Measurements from ENCODE around the gene SHISA6. TPM values are rescaled to one million over a fixed set of nuclear protein-coding genes. Genes with fewer than 3 reads are reported as not detected.

Gene SHISA6
- total RNA-seq, 1 experiment from 2014 or later, result not detected

GRCh38 chr17:11356371-11356770 is 115.4 kb downstream of the SHISA6 start:
- H3K27me3 ChIP-seq, result no peaks in the 10 kb centered on the region

DNA sequence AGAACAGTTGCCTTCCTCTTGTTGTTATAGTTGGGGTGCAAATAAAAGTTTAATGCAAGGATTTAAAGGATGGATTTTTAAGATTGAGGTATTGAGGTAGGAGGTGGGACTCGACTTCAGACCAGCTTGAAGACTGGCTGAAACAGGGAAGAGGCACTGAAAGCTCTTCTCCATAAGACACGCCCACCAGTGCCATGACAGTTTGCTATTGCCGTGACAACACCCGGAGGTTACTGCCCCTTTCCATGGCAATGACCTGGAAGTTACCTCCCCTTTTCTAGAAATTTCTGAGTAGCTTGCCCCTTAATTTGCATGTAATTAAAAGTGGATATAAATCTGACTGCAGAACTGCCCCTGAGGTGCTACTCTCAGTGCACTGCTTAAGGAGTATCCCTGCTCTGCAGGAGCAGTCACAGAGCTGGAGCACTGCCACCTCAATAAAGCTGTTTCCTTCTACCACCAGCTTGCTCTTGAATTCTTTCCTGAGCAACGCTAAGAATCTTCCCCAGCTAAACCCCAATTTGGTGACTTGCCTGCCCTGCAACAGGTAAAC is 122.6 kb downstream of the SHISA6 start:
- H3K4me3 ChIP-seq, result no peak overlapping the region
- 0 out of 2 replicates have a peak, but pooled peaks cover 2% of the 10 kb centered on the region for H3K27me3 ChIP-seq
- DNase-seq, result no peak
- H3K9me3 ChIP-seq, result no peaks in the 10 kb centered on the region
- no peaks in the 10 kb centered on the region for H3K36me3 ChIP-seq

More at GRCh38 chr17:11356371-11356770, 115.4 kb downstream of the SHISA6 start:
- H3K9me3 ChIP-seq, result no peaks in the 10 kb centered on the region
- H3K4me3 ChIP-seq, result no peak overlapping the region
- no peak for DNase-seq
- no peaks in the 10 kb centered on the region for H3K36me3 ChIP-seq

GRCh38 chr17:11366272-11366850 is 125.3 kb downstream of the SHISA6 start:
- Histone ChIP-seq H3K36me3 (no peaks in the 10 kb centered on the region), H3K4me3 (no peak overlapping the region), H3K27me3 (0 out of 2 replicates have a peak, but pooled peaks cover 2% of the 10 kb centered on the region), H3K9me3 (no peaks in the 10 kb centered on the region)
- no peak for DNase-seq

- Histone ChIP-seq H3K36me3 (no peaks in the 10 kb centered on the region), H3K9me3 (no peaks in the 10 kb centered on the region), H3K27me3 (peaks cover 2% of the 10 kb centered on the region; the same call in 1 of the 2 replicates), H3K4me3 (no peak overlapping the region)
- DNase-seq, result peak; percentile 31
Measured at GRCh38 chr17:11369575-11369974, 128.6 kb downstream of the SHISA6 start.

GRCh38 chr17:11372692-11373091 is 131.7 kb downstream of the SHISA6 start:
- Histone ChIP-seq H3K27me3 (peaks cover 2% of the 10 kb centered on the region; the same call in 1 of the 2 replicates), H3K36me3 (no peaks in the 10 kb centered on the region), H3K9me3 (no peaks in the 10 kb centered on the region), H3K4me3 (no peak overlapping the region)
- DNase-seq, result no peak

DNA sequence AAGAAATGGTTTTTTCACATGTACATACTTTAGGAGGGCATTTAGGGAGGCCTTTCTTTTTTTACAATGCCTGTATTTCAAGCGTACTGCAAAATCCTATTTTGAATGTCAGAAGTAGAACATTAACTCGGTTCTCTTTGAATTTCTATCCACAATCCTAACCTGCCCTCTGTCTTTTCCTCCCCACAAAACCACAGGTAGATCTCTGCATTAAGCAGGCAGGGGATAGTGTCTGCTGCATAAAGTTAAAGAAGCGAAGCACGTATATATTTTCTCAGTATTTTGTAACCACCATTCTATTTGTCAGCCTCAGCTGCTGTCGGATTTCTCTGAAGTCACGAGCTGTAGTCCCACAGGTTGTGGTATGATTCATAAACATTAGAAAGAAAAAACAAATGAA is 137.5 kb downstream of the SHISA6 start:
- Histone ChIP-seq H3K9me3 (no peaks in the 10 kb centered on the region), H3K4me3 (no peak overlapping the region), H3K36me3 (no peaks in the 10 kb centered on the region), H3K27me3 (peaks cover 2% of the 10 kb centered on the region; the same call in 1 of the 2 replicates)
- DNase-seq, result no peak

- DNase-seq, result no peak
- Histone ChIP-seq H3K36me3 (no peaks in the 10 kb centered on the region), H3K9me3 (no peaks in the 10 kb centered on the region), H3K27me3 (0 out of 2 replicates have a peak, but pooled peaks cover under 1% of the 10 kb centered on the region), H3K4me3 (no peak overlapping the region)
Measured at GRCh38 chr17:11380761-11381160, 139.7 kb downstream of the SHISA6 start.

GRCh38 chr17:11383157-11383556 is 142.1 kb downstream of the SHISA6 start:
- no peaks in the 10 kb centered on the region for H3K27me3 ChIP-seq
- no peaks in the 10 kb centered on the region for H3K9me3 ChIP-seq
- H3K4me3 ChIP-seq, result no peak overlapping the region
- DNase-seq, result no peak
- no peaks in the 10 kb centered on the region for H3K36me3 ChIP-seq

GRCh38 chr17:11384131-11384530 is 143.1 kb downstream of the SHISA6 start:
- no peak for DNase-seq
- no peaks in the 10 kb centered on the region for H3K36me3 ChIP-seq
- no peak overlapping the region for H3K4me3 ChIP-seq
- H3K27me3 ChIP-seq, result no peaks in the 10 kb centered on the region
- no peaks in the 10 kb centered on the region for H3K9me3 ChIP-seq

GRCh38 chr17:11387610-11388009 is 146.6 kb downstream of the SHISA6 start:
- Histone ChIP-seq H3K36me3 (no peaks in the 10 kb centered on the region), H3K27me3 (no peaks in the 10 kb centered on the region), H3K9me3 (no peaks in the 10 kb centered on the region), H3K4me3 (no peak overlapping the region)
- DNase-seq, result no peak

DNA sequence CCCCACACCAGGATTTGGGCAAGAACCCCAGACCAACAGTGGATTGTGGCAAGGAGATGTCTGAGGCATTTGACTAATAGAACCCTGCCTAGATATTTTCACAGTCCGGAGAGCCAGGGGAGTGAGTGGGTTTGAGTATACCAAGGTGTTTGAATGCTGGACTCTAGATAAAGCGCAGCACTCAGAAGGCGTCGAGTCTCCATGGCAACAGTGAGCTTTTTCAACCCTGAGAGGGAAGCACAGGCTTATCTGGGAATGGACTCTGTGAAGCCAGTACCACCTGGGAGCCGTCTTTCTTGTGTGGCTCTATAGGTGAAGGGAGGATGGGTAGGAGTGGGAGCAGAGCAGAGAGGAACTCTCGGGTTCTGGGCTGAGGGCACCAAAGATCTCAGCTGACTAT is 147.0 kb downstream of the SHISA6 start:
- H3K4me3 ChIP-seq, result no peak overlapping the region
- no peaks in the 10 kb centered on the region for H3K27me3 ChIP-seq
- no peak for DNase-seq
- H3K36me3 ChIP-seq, result no peaks in the 10 kb centered on the region
- H3K9me3 ChIP-seq, result 0 out of 2 replicates have a peak, but pooled peaks cover 2% of the 10 kb centered on the region

- Histone ChIP-seq H3K9me3 (0 out of 2 replicates have a peak, but pooled peaks cover 2% of the 10 kb centered on the region), H3K4me3 (no peak overlapping the region), H3K36me3 (no peaks in the 10 kb centered on the region), H3K27me3 (no peaks in the 10 kb centered on the region)
- DNase-seq, result peak; percentile 24
Measured at GRCh38 chr17:11389583-11389982, 148.6 kb downstream of the SHISA6 start.

GRCh38 chr17:11391134-11391533 is 150.1 kb downstream of the SHISA6 start:
- no peak for DNase-seq
- Histone ChIP-seq H3K9me3 (0 out of 2 replicates have a peak, but pooled peaks cover 2% of the 10 kb centered on the region), H3K27me3 (no peaks in the 10 kb centered on the region), H3K36me3 (no peaks in the 10 kb centered on the region), H3K4me3 (no peak overlapping the region)

- no peaks in the 10 kb centered on the region for H3K36me3 ChIP-seq
- peak; percentile 50 for DNase-seq
Measured at GRCh38 chr17:11404431-11405276, 163.6 kb downstream of the SHISA6 start.

GRCh38 chr17:11406716-11407115 is 165.7 kb downstream of the SHISA6 start:
- H3K9me3 ChIP-seq, result peaks cover 11% of the 10 kb centered on the region
- H3K4me3 ChIP-seq, result no peak overlapping the region
- DNase-seq, result no peak
- H3K36me3 ChIP-seq, result no peaks in the 10 kb centered on the region
- H3K27me3 ChIP-seq, result no peaks in the 10 kb centered on the region

More at GRCh38 chr17:11404431-11405276, 163.6 kb downstream of the SHISA6 start:
- no peak overlapping the region for H3K4me3 ChIP-seq
- no peaks in the 10 kb centered on the region for H3K27me3 ChIP-seq
- peaks cover 15% of the 10 kb centered on the region for H3K9me3 ChIP-seq

- H3K36me3 ChIP-seq, result no peaks in the 10 kb centered on the region
- H3K9me3 ChIP-seq, result no peaks in the 10 kb centered on the region
- no peaks in the 10 kb centered on the region for H3K27me3 ChIP-seq
- H3K4me3 ChIP-seq, result no peak overlapping the region
- DNase-seq, result no peak
Measured at GRCh38 chr17:11412654-11413053, 171.6 kb downstream of the SHISA6 start.

DNA sequence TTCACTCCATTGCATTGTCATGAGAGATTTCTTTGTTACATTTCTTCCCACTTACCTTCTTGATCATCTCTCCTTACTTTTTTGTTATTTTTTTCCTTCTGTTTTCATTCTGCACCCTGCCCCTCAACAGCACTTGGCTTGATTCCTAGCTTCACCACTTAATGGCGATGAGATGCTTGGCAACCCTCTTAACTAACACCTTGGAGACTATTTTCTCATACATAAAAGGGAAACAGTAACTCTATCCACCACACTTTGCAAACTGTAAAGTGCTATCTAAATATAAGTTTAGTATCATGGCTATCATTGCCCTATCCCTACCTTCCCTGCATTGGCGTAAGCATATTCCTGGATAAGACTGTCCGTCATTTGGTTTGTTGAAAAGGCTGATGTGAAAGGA is 177.3 kb downstream of the SHISA6 start:
- Histone ChIP-seq H3K27me3 (no peaks in the 10 kb centered on the region), H3K36me3 (no peaks in the 10 kb centered on the region), H3K4me3 (no peak overlapping the region), H3K9me3 (no peaks in the 10 kb centered on the region)
- DNase-seq, result no peak
